HG03354 (cell line): ENCODE results near the gene GAL3ST2.
"Not testable (repeated sequence)": the region's sequence is repeated elsewhere in the genome, so short reads cannot be mapped to it uniquely, and the experiment has no call there.

ENCODE experiments used
- ATAC-seq: cut with Tn5 transposase; IDR thresholded peaks from one replicate; pipeline ENCODE4 v1.9.1; 2021; ENCODE audit warnings: mild to moderate bottlenecking; ENCODE audit not compliant: unreplicated experiment, poor library complexity, severe bottlenecking

Gene GAL3ST2

GRCh38 chr2:241803387-241804325 lies 27.0 kb downstream of the GAL3ST2 start:
- ATAC-seq: peak; percentile 47

- peak; percentile 42 for ATAC-seq
These were observed 28.0 kb downstream of the GAL3ST2 start for GRCh38 chr2:241804326-241805229.

GRCh38 chr2:241806217-241806616 lies 29.6 kb downstream of the GAL3ST2 start:
- ATAC-seq: not testable (repeated sequence)

DNA sequence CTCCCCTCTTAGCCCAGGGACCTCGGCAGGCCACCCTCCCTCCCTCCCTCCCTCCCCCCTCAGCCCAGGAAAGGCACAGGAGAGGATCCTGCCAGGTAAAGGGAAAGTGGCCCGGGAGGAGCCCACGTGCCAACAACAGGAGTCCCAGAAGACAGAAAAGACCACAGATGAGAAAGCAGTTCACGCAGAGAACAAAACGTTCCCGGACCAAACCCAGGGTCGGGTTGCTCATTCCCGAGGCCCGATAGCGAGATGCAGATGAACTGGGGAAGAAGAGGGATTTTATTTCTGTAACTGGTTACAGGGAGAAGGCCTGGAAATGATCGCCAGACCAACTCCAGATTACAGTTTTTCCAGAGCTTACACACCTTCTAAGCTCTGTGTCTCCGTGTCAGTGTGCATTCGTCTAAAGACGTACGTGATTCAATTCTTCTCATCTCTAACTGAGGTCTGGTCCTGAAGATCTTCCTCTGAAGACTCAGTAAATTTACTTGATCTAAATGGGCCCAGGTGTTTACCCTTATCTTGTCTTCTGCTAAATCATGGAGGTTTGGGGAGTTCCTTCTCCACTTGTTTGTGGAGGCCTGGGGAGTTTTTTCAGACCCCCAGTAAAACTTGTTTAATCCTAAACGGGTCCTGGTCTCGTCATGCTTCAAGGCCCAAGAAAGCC lies 31.6 kb downstream of the GAL3ST2 start:
- no peak for ATAC-seq

GRCh38 chr2:241808721-241809382 lies 32.2 kb downstream of the GAL3ST2 start, which contains the start of gene NEU4:
Gene NEU4, plus strand, starts transcription at chr2:241809193. Its CDS starts 5,292 bp downstream, at chr2:241814485.
- no peak for ATAC-seq

- no peak for ATAC-seq
These were observed 33.0 kb downstream of the GAL3ST2 start for GRCh38 chr2:241809383-241810306.

DNA sequence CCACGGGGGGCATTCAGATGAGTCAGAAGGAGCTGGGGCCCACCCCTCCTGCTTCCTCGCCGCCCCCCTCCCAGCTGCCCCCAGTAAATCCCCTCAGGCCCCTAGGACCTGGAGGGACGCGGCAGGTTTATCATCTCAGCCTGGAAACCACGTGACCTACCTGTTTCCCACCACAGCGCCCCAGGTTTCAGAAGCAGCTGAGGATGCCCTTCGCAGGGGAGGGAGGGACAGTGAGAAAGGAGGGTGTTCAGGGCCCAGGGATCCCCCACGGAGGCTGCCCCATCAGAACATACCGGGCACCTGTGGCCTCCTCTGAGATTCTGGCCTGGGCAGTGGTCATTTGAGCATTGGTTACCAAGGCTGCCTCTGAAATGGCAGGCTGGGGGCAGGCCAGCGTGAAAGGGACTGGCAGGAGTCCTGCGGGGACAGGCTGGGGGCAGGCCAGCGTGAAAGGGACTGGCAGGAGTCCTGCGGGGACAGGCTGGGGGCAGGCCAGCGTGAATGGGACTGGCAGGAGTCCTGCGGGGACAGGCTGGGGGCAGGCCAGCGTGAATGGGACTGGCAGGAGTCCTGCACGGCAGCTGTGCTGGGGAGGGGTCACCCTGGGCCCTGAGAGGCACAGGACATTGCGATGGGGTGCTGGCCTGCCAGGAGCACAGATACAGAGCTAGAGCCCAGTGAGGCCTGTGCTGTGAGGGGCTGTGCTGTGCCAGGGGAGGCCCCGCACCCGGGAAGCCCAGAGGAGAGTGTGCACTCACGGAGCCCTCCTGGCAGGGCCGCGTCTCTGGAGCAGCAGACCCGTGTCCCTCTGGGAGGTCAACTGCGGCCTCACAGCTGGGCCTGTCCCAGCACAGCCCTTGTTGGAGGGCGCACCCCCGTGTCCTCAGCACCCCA lies 33.9 kb downstream of the GAL3ST2 start:
- no peak for ATAC-seq

DNA sequence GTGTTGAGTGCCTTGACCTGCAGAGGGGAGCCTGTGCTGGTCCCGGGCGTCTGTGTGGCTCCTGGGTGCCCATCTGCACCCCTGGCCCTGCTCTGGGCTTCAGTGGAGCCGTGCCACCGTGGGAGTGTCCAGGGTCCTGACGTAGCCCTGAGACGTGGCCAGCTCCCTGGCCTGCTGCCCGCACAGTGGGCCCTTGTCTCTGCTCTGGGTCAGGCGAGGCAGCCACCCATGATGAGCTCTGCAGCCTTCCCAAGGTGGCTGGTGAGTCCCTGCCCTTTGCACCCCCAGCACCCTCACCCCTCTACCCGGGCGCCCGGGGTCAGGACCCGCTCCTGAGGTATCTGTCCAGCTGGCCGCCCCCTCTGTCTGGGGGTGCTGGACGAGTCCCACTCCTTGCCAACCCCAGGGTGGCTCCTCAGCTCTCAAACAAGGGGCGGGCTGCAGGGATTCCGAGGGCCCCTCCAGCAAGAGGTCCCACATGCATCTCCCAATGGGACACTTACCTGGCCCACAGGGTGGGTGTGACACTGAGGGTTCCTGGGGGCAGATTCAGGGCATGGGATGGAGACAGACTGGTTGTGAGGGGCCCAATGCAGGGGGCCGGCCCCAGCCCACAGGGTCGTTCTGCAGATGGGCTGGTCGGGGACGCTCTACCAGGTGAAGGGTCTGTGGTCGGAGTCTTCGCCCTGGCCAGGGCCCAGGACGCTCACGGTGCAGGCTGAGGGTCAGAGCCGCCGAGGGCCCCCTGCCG lies 34.8 kb downstream of the GAL3ST2 start:
- no peak for ATAC-seq

- no peak for ATAC-seq
These were observed 35.5 kb downstream of the GAL3ST2 start for GRCh38 chr2:241811952-241812729.

GRCh38 chr2:241812730-241813643 lies 36.4 kb downstream of the GAL3ST2 start:
- no peak for ATAC-seq

DNA sequence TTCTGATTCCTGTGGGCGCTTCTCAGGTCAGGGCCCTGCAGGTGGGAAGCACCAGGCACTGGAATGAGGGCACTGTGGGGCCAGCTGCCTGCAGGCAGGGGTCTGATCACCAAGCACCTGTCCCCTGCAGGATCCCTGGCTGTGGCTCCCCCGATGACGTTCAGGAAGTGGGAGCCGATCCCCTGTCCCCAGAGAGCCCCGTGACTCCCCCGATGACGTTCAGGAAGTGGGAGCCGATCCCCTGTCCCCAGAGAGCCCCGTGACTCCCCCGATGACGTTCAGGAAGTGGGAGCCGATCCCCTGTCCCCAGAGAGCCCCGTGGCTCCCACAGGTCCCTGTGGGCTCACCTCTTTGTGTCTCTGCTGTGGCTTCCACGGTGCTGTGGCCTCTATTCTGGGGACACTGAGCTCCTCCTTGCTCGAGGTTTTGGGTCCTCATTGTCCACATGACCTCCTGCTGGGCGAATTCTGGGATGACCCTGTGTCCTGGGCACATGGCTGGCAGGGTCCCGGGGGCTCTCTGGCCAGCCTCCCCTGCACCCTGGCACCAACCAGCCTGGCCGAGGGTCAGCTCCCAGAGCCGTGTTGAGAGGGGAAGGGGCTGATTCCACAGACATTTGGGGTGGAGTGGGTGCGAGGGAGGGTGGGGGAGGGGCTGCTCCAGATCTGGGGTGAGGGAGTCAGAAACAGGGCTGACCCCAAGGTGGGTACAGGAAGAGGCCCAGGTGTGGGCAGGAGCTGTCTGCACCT lies 37.2 kb downstream of the GAL3ST2 start:
- no peak for ATAC-seq

DNA sequence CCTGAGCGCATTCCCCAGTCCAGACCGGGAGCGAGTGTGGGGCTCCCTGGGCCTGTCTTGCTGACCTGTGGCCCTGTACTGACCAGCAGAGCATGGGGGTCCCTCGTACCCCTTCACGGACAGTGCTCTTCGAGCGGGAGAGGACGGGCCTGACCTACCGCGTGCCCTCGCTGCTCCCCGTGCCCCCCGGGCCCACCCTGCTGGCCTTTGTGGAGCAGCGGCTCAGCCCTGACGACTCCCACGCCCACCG lies 37.7 kb downstream of the GAL3ST2 start:
- no peak for ATAC-seq

DNA sequence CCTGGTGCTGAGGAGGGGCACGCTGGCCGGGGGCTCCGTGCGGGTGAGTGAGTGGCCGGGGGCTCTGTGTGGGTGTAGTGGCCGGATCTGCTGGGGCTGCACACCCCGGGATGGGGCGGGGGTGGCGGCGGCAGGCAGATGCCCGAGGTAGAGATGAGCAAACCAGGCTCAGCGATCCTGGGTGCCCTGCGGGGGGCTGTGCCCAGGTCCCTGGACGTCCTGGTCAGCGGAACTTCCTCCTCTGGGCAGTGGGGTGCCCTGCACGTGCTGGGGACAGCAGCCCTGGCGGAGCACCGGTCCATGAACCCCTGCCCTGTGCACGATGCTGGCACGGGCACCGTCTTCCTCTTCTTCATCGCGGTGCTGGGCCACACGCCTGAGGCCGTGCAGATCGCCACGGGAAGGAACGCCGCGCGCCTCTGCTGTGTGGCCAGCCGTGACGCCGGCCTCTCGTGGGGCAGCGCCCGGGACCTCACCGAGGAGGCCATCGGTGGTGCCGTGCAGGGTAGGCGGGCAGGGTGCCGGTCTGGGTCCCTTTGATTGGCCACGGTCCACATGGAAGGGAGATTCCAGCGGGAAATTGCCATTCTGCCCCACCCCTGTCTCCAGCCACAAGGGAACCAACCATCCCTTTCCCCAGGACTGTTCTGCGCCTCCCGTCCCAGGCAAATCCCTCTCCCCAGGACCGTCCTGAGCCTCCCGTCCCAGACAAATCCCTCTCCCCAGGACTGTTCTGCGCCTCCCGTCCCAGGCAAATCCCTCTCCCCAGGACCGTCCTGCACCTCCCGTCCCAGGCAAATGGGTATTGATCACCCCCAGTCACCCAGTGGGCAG lies 38.2 kb downstream of the GAL3ST2 start:
- no peak for ATAC-seq
